ENCODE data around the gene SRD5A3.
"Not testable (repeated sequence)": the region's sequence is repeated elsewhere in the genome, so short reads cannot be mapped to it uniquely, and the experiment has no call there.

The SRD5A3 gene

GRCh38 chr4:55345054-55345453, 988 bp upstream of the SRD5A3 start:
- TF ChIP-seq CTCF (IDR thresholded peaks at IDR 0.05; ENCODE audit: poor library complexity, severe bottlenecking), result no peak
- H3K4me1 ChIP-seq (ENCODE audit: insufficient read depth, poor library complexity, severe bottlenecking), result peaks cover 19% of the 10 kb centered on the region
- ATAC-seq (ENCODE audit: low read depth) (no peak), DNase-seq (ENCODE audit: low spot score) (no peak)
- no peak overlapping the region for H3K4me3 ChIP-seq (ENCODE audit: severe bottlenecking)
- no peaks in the 10 kb centered on the region for H3K9me3 ChIP-seq (ENCODE audit: severe bottlenecking)
- H3K36me3 ChIP-seq (ENCODE audit: low read depth), result no peaks in the 10 kb centered on the region
- no peaks in the 10 kb centered on the region for H3K27me3 ChIP-seq (ENCODE audit: insufficient read depth, poor library complexity, severe bottlenecking)
- H3K27ac ChIP-seq (ENCODE audit: poor library complexity, severe bottlenecking), result no peak overlapping the region

- DNase-seq (ENCODE audit: low spot score) (no peak), ATAC-seq (ENCODE audit: low read depth) (no peak)
- no peaks in the 10 kb centered on the region for H3K36me3 ChIP-seq (ENCODE audit: low read depth)
- H3K27ac ChIP-seq (ENCODE audit: poor library complexity, severe bottlenecking), result peak overlapping the region; percentile 60
- no peak for TF ChIP-seq CTCF (IDR thresholded peaks at IDR 0.05; ENCODE audit: poor library complexity, severe bottlenecking)
- H3K9me3 ChIP-seq (ENCODE audit: severe bottlenecking), result no peaks in the 10 kb centered on the region
- H3K27me3 ChIP-seq (ENCODE audit: insufficient read depth, poor library complexity, severe bottlenecking), result no peaks in the 10 kb centered on the region
- H3K4me3 ChIP-seq (ENCODE audit: severe bottlenecking), result peak overlapping the region; percentile 71
- peaks cover 30% of the 10 kb centered on the region for H3K4me1 ChIP-seq (ENCODE audit: insufficient read depth, poor library complexity, severe bottlenecking)
These were observed 811 bp downstream of the SRD5A3 start for GRCh38 chr4:55346851-55347255.

- peaks cover 30% of the 10 kb centered on the region for H3K4me1 ChIP-seq (ENCODE audit: insufficient read depth, poor library complexity, severe bottlenecking)
- ATAC-seq (ENCODE audit: low read depth) (no peak), DNase-seq (ENCODE audit: low spot score) (no peak)
- no peaks in the 10 kb centered on the region for H3K27me3 ChIP-seq (ENCODE audit: insufficient read depth, poor library complexity, severe bottlenecking)
- H3K27ac ChIP-seq (ENCODE audit: poor library complexity, severe bottlenecking), result peak overlapping the region; percentile 60
- H3K9me3 ChIP-seq (ENCODE audit: severe bottlenecking), result no peaks in the 10 kb centered on the region
- H3K4me3 ChIP-seq (ENCODE audit: severe bottlenecking), result no peak overlapping the region
- H3K36me3 ChIP-seq (ENCODE audit: low read depth), result no peaks in the 10 kb centered on the region
- TF ChIP-seq CTCF (IDR thresholded peaks at IDR 0.05; ENCODE audit: poor library complexity, severe bottlenecking), result no peak
These were observed 1.7 kb downstream of the SRD5A3 start for GRCh38 chr4:55347610-55348228.

- no peaks in the 10 kb centered on the region for H3K36me3 ChIP-seq (ENCODE audit: low read depth)
- no peak for DNase-seq (ENCODE audit: low spot score)
These were observed 2.4 kb downstream of the SRD5A3 start for GRCh38 chr4:55348466-55348865.

GRCh38 chr4:55350870-55351269, 4.8 kb downstream of the SRD5A3 start:
- H3K4me3 ChIP-seq (ENCODE audit: severe bottlenecking); H3K36me3 ChIP-seq (ENCODE audit: low read depth); H3K27ac ChIP-seq (ENCODE audit: poor library complexity, severe bottlenecking); ATAC-seq (ENCODE audit: low read depth); DNase-seq (ENCODE audit: low spot score); H3K27me3 ChIP-seq (ENCODE audit: insufficient read depth, poor library complexity, severe bottlenecking); H3K9me3 ChIP-seq (ENCODE audit: severe bottlenecking): not testable (repeated sequence)
- H3K4me1 ChIP-seq (ENCODE audit: insufficient read depth, poor library complexity, severe bottlenecking), result peaks cover 36% of the 10 kb centered on the region

More at GRCh38 chr4:55348466-55348865, 2.4 kb downstream of the SRD5A3 start:
- H3K4me1 ChIP-seq (ENCODE audit: insufficient read depth, poor library complexity, severe bottlenecking), result peaks cover 30% of the 10 kb centered on the region
- no peak overlapping the region for H3K4me3 ChIP-seq (ENCODE audit: severe bottlenecking)
- peak; percentile 42 for ATAC-seq (ENCODE audit: low read depth)
- peak overlapping the region; percentile 60 for H3K27ac ChIP-seq (ENCODE audit: poor library complexity, severe bottlenecking)
- no peaks in the 10 kb centered on the region for H3K27me3 ChIP-seq (ENCODE audit: insufficient read depth, poor library complexity, severe bottlenecking)
- TF ChIP-seq CTCF (IDR thresholded peaks at IDR 0.05; ENCODE audit: poor library complexity, severe bottlenecking), result no peak
- H3K9me3 ChIP-seq (ENCODE audit: severe bottlenecking), result no peaks in the 10 kb centered on the region

All from RWPE2 (cell line).